Fibroblast of lung (primary cell): ENCODE data around the gene INPP4A. TPM values are rescaled to one million over a fixed set of nuclear protein-coding genes. Genes with fewer than 3 reads are reported as not detected.

Experiments
- DNase-seq, 2 donors: peaks; one replicate each; pipeline versions ENCODE4 v3.0.0 to v3.0.0-alpha.2; 2010; ENCODE audit warnings: low read depth in 2 of 2
- H2AFZ ChIP-seq: 2 replicates; pipeline ENCODE4 v1.5.1; 2012; ENCODE audit warnings: low read length, control low read depth, inconsistent platforms
- H3K27ac ChIP-seq: 2 replicates; pipeline ENCODE4 v1.5.1; 2011; ENCODE audit warnings: low read length, control low read depth; ENCODE audit not compliant: insufficient read depth
- H3K27me3 ChIP-seq: 2 replicates; pipeline ENCODE4 v1.5.1; 2011; ENCODE audit warnings: mild to moderate bottlenecking, low read length; ENCODE audit not compliant: control insufficient read depth, insufficient read depth
- H3K36me3 ChIP-seq: 2 replicates; pipeline ENCODE4 v1.5.1; 2011; ENCODE audit warnings: low read length; ENCODE audit not compliant: control insufficient read depth, insufficient read depth
- H3K4me1 ChIP-seq: 2 replicates; pipeline ENCODE4 v1.5.1; 2011; ENCODE audit warnings: low read length; ENCODE audit not compliant: control insufficient read depth, insufficient read depth; ENCODE audit errors: extremely low read depth
- H3K4me2 ChIP-seq: 2 replicates; pipeline ENCODE4 v1.5.1; 2011; ENCODE audit warnings: low read length, control low read depth; ENCODE audit not compliant: insufficient read depth; ENCODE audit errors: extremely low read depth
- H3K4me3 ChIP-seq, 4 experiments: fragments of 200-600 bp in 1 of 4; sonication (generic) in 1 of 4; replicated peaks in 1 of 4; 2 replicates each; pipeline ENCODE4 v1.5.1; 2011 to 2016; ENCODE audit warnings: low read length in 4 of 4, low read depth in 3 of 4, mild to moderate bottlenecking in 3 of 4, control low read depth in 2 of 4, inconsistent platforms in 1 of 4, mixed read lengths in 1 of 4; ENCODE audit not compliant: insufficient read depth in 1 of 4; ENCODE audit errors: control extremely low read depth in 1 of 4
- H3K79me2 ChIP-seq: 2 replicates; pipeline ENCODE4 v1.5.1; 2012; ENCODE audit warnings: mild to moderate bottlenecking, low read length, inconsistent platforms; ENCODE audit not compliant: control insufficient read depth, insufficient read depth
- H3K9ac ChIP-seq: 2 replicates; pipeline ENCODE4 v1.5.1; 2011; ENCODE audit warnings: mild to moderate bottlenecking, low read length, control low read depth; ENCODE audit not compliant: insufficient read depth
- H3K9me3 ChIP-seq: 2 replicates; pipeline ENCODE4 v1.5.1; 2012; ENCODE audit warnings: low read depth, low read length; ENCODE audit not compliant: control insufficient read depth, insufficient read depth
- H4K20me1 ChIP-seq: 2 replicates; pipeline ENCODE4 v1.5.1; 2011; ENCODE audit warnings: low read length; ENCODE audit not compliant: control insufficient read depth, insufficient read depth; ENCODE audit errors: extremely low read depth
- EZH2 ChIP-seq: IDR thresholded peaks from 2 replicates; pipeline ENCODE4 v1.5.1; 2012; ENCODE audit warnings: low read length, control low read depth, mild to moderate bottlenecking; ENCODE audit errors: missing control alignments
- polyA plus RNA-seq, 2 donors: library from polyadenylated mRNA; depleted of rRNA in 1 of 2; stranded (reverse) in 1 of 2; unstranded in 1 of 2; fragments of >200 nt; gene quantifications; 2 replicates each; pipeline ENCODE4 v1.2.1, GENCODE V29; 2011 to 2012; ENCODE audit warnings: missing spikeins in 1 of 2
- total RNA-seq: library from RNA; depleted of rRNA; stranded (reverse); fragments of >200 nt; gene quantifications from 2 replicates; pipeline ENCODE4 v1.2.1, GENCODE V29; 2014
- TF ChIP-seq, protein P1 (sequence below), 2 donors: IDR thresholded peaks in 1 of 2; conservative IDR thresholded peaks in 1 of 2; 1 replicate in 1 of 2; 2 replicates in 1 of 2; pipeline ENCODE4 v1.5.1; 2011 to 2012; ENCODE audit warnings: low read length in 2 of 2, control low read depth in 1 of 2, inconsistent platforms in 1 of 2, low read depth in 1 of 2, mild to moderate bottlenecking in 1 of 2

INPP4A gene
- total and polyA plus RNA-seq, 2 donors (not counting 1 experiment from before 2014, with no cell fraction given), result 10.2 to 26.1 TPM

DNA sequence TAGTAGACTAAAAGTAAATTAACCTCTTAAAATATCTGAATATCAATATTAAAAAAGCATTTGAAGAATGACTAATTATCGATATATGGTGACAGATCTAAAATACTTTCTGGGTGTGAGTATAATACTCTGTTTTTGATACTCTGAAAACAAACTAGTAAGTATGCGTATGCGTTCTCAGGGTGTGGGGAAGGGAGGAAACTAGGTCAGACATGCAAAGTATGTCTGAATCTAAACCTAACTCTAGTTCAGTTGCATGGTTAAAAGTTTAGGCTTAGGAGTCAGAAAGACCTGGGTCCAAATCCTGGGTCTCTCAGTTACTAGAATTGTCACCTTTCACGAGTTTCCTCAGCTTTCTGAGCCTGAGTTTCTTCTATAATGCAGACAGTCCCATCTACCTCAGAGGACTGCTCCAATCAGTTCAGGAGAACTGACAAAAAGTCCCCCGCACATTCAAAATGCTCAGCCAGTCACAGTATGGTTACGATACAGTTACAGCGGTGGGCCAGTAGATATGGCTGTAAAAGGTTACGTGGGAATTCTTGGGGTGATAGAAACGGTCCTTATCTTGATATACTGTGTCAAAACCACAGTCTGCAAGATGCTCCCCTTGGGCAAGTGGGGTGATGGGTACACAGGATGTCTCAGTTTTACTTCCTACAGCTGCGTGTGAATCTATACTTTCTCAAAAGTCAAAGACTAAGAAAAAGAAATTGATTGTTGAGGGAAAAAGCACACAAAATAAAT is 192.9 kb downstream of the INPP4A start:
- H3K27ac ChIP-seq, result no peak overlapping the region
- no peaks in the 10 kb centered on the region for H3K79me2 ChIP-seq
- H3K4me3 ChIP-seq, result no peak overlapping the region
- TF ChIP-seq EZH2, result no peak
- TF ChIP-seq, protein P1, sequence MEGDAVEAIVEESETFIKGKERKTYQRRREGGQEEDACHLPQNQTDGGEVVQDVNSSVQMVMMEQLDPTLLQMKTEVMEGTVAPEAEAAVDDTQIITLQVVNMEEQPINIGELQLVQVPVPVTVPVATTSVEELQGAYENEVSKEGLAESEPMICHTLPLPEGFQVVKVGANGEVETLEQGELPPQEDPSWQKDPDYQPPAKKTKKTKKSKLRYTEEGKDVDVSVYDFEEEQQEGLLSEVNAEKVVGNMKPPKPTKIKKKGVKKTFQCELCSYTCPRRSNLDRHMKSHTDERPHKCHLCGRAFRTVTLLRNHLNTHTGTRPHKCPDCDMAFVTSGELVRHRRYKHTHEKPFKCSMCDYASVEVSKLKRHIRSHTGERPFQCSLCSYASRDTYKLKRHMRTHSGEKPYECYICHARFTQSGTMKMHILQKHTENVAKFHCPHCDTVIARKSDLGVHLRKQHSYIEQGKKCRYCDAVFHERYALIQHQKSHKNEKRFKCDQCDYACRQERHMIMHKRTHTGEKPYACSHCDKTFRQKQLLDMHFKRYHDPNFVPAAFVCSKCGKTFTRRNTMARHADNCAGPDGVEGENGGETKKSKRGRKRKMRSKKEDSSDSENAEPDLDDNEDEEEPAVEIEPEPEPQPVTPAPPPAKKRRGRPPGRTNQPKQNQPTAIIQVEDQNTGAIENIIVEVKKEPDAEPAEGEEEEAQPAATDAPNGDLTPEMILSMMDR (conservative IDR thresholded peaks at IDR 0.05 in 1 of 2, IDR thresholded peaks at IDR 0.05 in 1 of 2; ENCODE audit: low read depth in 1 of 2, low read length in 2 of 2), result no peak
- no peaks in the 10 kb centered on the region for H3K27me3 ChIP-seq
- H2AFZ ChIP-seq, result no peak overlapping the region
- H3K4me2 ChIP-seq, result no peak overlapping the region
- no peaks in the 10 kb centered on the region for H3K9me3 ChIP-seq
- no peaks in the 10 kb centered on the region for H3K4me1 ChIP-seq
- no peaks in the 10 kb centered on the region for H3K36me3 ChIP-seq
- no peak overlapping the region for H3K9ac ChIP-seq
- H4K20me1 ChIP-seq, result no peaks in the 10 kb centered on the region
- DNase-seq, result no peak

GRCh38 chr2:98643496-98644100 is 198.9 kb downstream of the INPP4A start:
- no peak for DNase-seq
- H3K27ac ChIP-seq, result no peak overlapping the region
- H3K4me3 ChIP-seq, result no peak overlapping the region

More at GRCh38 chr2:98643496-98644100, 198.9 kb downstream of the INPP4A start:
- H3K4me2 ChIP-seq, result no peak overlapping the region
- H2AFZ ChIP-seq, result no peak overlapping the region
- no peaks in the 10 kb centered on the region for H3K9me3 ChIP-seq
- no peaks in the 10 kb centered on the region for H3K79me2 ChIP-seq
- no peaks in the 10 kb centered on the region for H3K4me1 ChIP-seq
- no peaks in the 10 kb centered on the region for H3K36me3 ChIP-seq
- no peak for TF ChIP-seq EZH2
- TF ChIP-seq, protein P1 (conservative IDR thresholded peaks at IDR 0.05 in 1 of 2, IDR thresholded peaks at IDR 0.05 in 1 of 2; ENCODE audit: low read depth in 1 of 2, low read length in 2 of 2), result no peak
- no peaks in the 10 kb centered on the region for H3K27me3 ChIP-seq
- H3K9ac ChIP-seq, result no peak overlapping the region
- no peaks in the 10 kb centered on the region for H4K20me1 ChIP-seq

Other genes with a start within 250 kb of the INPP4A start
- under 0.01 TPM in 2 replicates for gene CNGA3, start 98.4 kb upstream of the INPP4A start, total RNA-seq
- 0.03 TPM in 1 of 2 replicates, not detected in the other for gene CNGA3, start 98.4 kb upstream of the INPP4A start, polyA plus RNA-seq
- gene COA5, start 163.7 kb downstream of the INPP4A start, total RNA-seq, result 33.4 and 38.6 TPM in 2 replicates
- 19.3 and 22.5 TPM in 2 replicates for gene COA5, start 163.7 kb downstream of the INPP4A start, polyA plus RNA-seq
- 54.2 and 64.1 TPM in 2 replicates for gene UNC50, start 163.7 kb downstream of the INPP4A start, total RNA-seq
- gene UNC50, start 163.7 kb downstream of the INPP4A start, polyA plus RNA-seq, result 45.2 and 71.4 TPM in 2 replicates